HEK293 (cell line): ENCODE results near the gene DNAJB5.
A peak's percentile ranks its signal among the peaks of the same experiment; 100 is the strongest.
"Not testable (repeated sequence)": the region's sequence is repeated elsewhere in the genome, so short reads cannot be mapped to it uniquely, and the experiment has no call there.

Experiments used
- CTCF ChIA-PET: fragments of 350-600 bp; formaldehyde crosslinking; extraction: SDS; loops from one replicate; lab custom pipeline; 2021; ENCODE audit warnings: antibody characterized with exemption; lab: Yijun Ruan, JAX
- POLR2A ChIA-PET: fragments of 300-600 bp; formaldehyde crosslinking; extraction: SDS; loops from one replicate; lab custom pipeline; 2020; ENCODE audit warnings: antibody characterized with exemption, inconsistent platforms; lab: Yijun Ruan, JAX
- H3K27ac ChIP-seq: fragments of 200-500 bp; sonication (Bioruptor generic); 2 replicates; pipeline ENCODE4 v1.5.1; 2014; ENCODE audit warnings: low read depth, low read length, control low read depth, inconsistent platforms; ENCODE audit errors: extremely low read depth
- H3K36me3 ChIP-seq, 2 experiments: fragments of 200-500 bp in 1 of 2; sonication (Bioruptor generic) in 1 of 2; 1 replicate in 1 of 2; 2 replicates in 1 of 2; pipeline ENCODE4 v1.5.1; 2014 to 2017; ENCODE audit warnings: inconsistent platforms in 2 of 2, low read length in 2 of 2; ENCODE audit not compliant: control insufficient read depth in 2 of 2, insufficient read depth in 1 of 2
- H3K4me1 ChIP-seq: fragments of 200-500 bp; sonication (Bioruptor generic); 2 replicates; pipeline ENCODE4 v1.5.1; 2014; ENCODE audit warnings: mild to moderate bottlenecking, low read length, inconsistent platforms; ENCODE audit not compliant: control insufficient read depth, insufficient read depth
- H3K4me3 ChIP-seq: 2 replicates; pipeline ENCODE4 v1.5.1; 2011; ENCODE audit warnings: low read depth, mild to moderate bottlenecking, control low read depth, low read length, moderate library complexity
- H3K9me3 ChIP-seq: fragments of 200-500 bp; sonication (Bioruptor generic); 2 replicates; pipeline ENCODE4 v1.5.1; 2014; ENCODE audit warnings: low read depth, low read length, inconsistent platforms; ENCODE audit not compliant: control insufficient read depth, insufficient read depth
- MYNN ChIP-seq: fragments of 450-650 bp; formaldehyde crosslinking; IDR thresholded peaks from 2 replicates; pipeline ENCODE4 v1.5.1; 2016; ENCODE audit warnings: missing biosample characterization, missing genetic modification characterization, borderline replicate concordance
- SETDB1 ChIP-seq: IDR thresholded peaks from one replicate; pipeline ENCODE4 v1.6.1; 2017; ENCODE audit warnings: mild to moderate bottlenecking, low read length, moderate library complexity, mixed read lengths; ENCODE audit not compliant: insufficient read length
- TRIM28 ChIP-seq: IDR thresholded peaks from 2 replicates; pipeline ENCODE4 v1.6.1; 2011; ENCODE audit warnings: low read length, control low read depth, borderline replicate concordance
- ZNF184 ChIP-seq: fragments of 450-650 bp; IDR thresholded peaks from 2 replicates; pipeline ENCODE4 v1.5.1; 2018; ENCODE audit warnings: missing biosample characterization, mild to moderate bottlenecking, missing genetic modification characterization
- ZNF2 ChIP-seq: fragments of 450-650 bp; formaldehyde crosslinking; IDR thresholded peaks from 2 replicates; pipeline ENCODE4 v1.5.1; 2016; ENCODE audit warnings: missing biosample characterization, missing genetic modification characterization
- ZNF416 ChIP-seq: fragments of 450-650 bp; formaldehyde crosslinking; IDR thresholded peaks from 2 replicates; pipeline ENCODE4 v1.5.1; 2016; ENCODE audit warnings: missing biosample characterization, missing genetic modification characterization
- ZNF501 ChIP-seq: fragments of 450-650 bp; formaldehyde crosslinking; IDR thresholded peaks from 2 replicates; pipeline ENCODE4 v1.5.1; 2016; ENCODE audit warnings: missing biosample characterization, missing genetic modification characterization
- ZNF791 ChIP-seq: fragments of 450-650 bp; formaldehyde crosslinking; IDR thresholded peaks from 2 replicates; pipeline ENCODE4 v1.5.1; 2016; ENCODE audit warnings: missing biosample characterization, missing genetic modification characterization
- TF ChIP-seq, protein P1 (sequence below): fragments of 450-650 bp; formaldehyde crosslinking; conservative IDR thresholded peaks from 2 replicates; pipeline ENCODE4 v1.5.1; 2016; ENCODE audit warnings: low read depth, missing biosample characterization, missing genetic modification characterization
- TF ChIP-seq, protein P2 (sequence below): fragments of 450-650 bp; formaldehyde crosslinking; IDR thresholded peaks from 2 replicates; pipeline ENCODE4 v1.5.1; 2016; ENCODE audit warnings: missing biosample characterization, missing genetic modification characterization
- TF ChIP-seq, protein P3 (sequence below): fragments of 450-650 bp; formaldehyde crosslinking; IDR thresholded peaks from 2 replicates; pipeline ENCODE4 v1.5.1; 2017; ENCODE audit warnings: missing biosample characterization, missing genetic modification characterization
- TF ChIP-seq, protein P4 (sequence below): fragments of 450-650 bp; formaldehyde crosslinking; IDR thresholded peaks from 2 replicates; pipeline ENCODE4 v1.5.1; 2016; ENCODE audit warnings: missing biosample characterization, missing genetic modification characterization
- TF ChIP-seq, protein P5 (sequence below): fragments of 450-650 bp; formaldehyde crosslinking; IDR thresholded peaks from 2 replicates; pipeline ENCODE4 v1.5.1; 2016; ENCODE audit warnings: missing biosample characterization, missing genetic modification characterization

The DNAJB5 gene

DNA sequence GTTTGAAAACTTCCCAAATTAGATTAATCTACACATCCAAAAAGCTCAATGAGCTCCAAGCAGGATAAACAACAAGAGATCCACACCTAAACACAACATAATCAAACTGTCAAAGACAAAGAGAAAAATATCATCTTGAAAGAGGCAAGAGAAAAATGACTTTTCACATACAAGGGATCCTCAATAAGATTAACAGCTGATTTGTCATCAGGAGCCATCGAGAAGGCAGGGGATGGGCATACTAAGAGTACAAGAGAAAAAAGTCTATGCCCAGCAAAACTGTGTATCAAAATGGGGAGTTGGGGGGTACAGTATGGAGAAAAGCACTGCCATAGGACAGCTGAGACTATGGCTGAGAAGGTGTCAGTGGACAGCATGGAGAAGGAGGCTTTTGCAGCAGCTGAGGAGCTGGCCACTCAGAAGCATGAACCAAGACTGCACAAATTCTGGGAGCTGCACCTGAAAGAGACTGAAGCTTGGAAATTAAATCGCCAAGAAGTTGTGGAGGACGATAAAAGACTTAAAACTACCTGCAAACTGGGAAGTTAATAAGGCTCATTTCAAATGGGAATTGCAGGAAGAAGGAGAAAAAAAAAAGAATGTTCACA, 20.9 kb downstream of the DNAJB5 start:
- TF ChIP-seq, protein P1, sequence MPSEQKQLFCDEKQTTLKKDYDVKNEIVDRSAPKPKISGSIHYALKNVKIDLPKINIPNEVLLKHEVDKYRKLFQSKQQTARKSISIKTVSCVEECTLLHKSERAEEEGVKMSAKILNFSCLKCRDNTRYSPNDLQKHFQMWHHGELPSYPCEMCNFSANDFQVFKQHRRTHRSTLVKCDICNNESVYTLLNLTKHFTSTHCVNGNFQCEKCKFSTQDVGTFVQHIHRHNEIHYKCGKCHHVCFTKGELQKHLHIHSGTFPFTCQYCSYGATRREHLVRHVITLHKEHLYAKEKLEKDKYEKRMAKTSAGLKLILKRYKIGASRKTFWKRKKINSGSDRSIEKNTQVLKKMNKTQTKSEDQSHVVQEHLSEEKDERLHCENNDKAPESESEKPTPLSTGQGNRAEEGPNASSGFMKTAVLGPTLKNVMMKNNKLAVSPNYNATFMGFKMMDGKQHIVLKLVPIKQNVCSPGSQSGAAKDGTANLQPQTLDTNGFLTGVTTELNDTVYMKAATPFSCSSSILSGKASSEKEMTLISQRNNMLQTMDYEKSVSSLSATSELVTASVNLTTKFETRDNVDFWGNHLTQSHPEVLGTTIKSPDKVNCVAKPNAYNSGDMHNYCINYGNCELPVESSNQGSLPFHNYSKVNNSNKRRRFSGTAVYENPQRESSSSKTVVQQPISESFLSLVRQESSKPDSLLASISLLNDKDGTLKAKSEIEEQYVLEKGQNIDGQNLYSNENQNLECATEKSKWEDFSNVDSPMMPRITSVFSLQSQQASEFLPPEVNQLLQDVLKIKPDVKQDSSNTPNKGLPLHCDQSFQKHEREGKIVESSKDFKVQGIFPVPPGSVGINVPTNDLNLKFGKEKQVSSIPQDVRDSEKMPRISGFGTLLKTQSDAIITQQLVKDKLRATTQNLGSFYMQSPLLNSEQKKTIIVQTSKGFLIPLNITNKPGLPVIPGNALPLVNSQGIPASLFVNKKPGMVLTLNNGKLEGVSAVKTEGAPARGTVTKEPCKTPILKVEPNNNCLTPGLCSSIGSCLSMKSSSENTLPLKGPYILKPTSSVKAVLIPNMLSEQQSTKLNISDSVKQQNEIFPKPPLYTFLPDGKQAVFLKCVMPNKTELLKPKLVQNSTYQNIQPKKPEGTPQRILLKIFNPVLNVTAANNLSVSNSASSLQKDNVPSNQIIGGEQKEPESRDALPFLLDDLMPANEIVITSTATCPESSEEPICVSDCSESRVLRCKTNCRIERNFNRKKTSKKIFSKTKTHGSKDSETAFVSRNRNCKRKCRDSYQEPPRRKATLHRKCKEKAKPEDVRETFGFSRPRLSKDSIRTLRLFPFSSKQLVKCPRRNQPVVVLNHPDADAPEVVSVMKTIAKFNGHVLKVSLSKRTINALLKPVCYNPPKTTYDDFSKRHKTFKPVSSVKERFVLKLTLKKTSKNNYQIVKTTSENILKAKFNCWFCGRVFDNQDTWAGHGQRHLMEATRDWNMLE (tag by site-specific recombination), result no peak
- TF ChIP-seq, protein P2, sequence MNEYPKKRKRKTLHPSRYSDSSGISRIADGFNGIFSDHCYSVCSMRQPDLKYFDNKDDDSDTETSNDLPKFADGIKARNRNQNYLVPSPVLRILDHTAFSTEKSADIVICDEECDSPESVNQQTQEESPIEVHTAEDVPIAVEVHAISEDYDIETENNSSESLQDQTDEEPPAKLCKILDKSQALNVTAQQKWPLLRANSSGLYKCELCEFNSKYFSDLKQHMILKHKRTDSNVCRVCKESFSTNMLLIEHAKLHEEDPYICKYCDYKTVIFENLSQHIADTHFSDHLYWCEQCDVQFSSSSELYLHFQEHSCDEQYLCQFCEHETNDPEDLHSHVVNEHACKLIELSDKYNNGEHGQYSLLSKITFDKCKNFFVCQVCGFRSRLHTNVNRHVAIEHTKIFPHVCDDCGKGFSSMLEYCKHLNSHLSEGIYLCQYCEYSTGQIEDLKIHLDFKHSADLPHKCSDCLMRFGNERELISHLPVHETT (tag by site-specific recombination), result no peak
- TF ChIP-seq ZNF791 (peak; percentile 99), TRIM28 (peak; percentile 97), SETDB1 (peak; percentile 95), ZNF501 (tag by site-specific recombination) (no peak)
- TF ChIP-seq, protein P3, sequence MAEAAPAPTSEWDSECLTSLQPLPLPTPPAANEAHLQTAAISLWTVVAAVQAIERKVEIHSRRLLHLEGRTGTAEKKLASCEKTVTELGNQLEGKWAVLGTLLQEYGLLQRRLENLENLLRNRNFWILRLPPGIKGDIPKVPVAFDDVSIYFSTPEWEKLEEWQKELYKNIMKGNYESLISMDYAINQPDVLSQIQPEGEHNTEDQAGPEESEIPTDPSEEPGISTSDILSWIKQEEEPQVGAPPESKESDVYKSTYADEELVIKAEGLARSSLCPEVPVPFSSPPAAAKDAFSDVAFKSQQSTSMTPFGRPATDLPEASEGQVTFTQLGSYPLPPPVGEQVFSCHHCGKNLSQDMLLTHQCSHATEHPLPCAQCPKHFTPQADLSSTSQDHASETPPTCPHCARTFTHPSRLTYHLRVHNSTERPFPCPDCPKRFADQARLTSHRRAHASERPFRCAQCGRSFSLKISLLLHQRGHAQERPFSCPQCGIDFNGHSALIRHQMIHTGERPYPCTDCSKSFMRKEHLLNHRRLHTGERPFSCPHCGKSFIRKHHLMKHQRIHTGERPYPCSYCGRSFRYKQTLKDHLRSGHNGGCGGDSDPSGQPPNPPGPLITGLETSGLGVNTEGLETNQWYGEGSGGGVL (tag by site-specific recombination), result no peak
- ChIA-PET CTCF (interaction anchor here (0.7 to 1.3 kb wide), 2 partner anchors 16 to 111 kb away, joined by 3 to 4 read pairs; no protein-coding TSS in a partner anchor), POLR2A (no interaction called here)
- no peaks in the 10 kb centered on the region for H3K9me3 ChIP-seq
- no peaks in the 10 kb centered on the region for H3K36me3 ChIP-seq
- H3K27ac ChIP-seq, result no peak overlapping the region
- H3K4me1 ChIP-seq, result no peaks in the 10 kb centered on the region
- no peak overlapping the region for H3K4me3 ChIP-seq

DNA sequence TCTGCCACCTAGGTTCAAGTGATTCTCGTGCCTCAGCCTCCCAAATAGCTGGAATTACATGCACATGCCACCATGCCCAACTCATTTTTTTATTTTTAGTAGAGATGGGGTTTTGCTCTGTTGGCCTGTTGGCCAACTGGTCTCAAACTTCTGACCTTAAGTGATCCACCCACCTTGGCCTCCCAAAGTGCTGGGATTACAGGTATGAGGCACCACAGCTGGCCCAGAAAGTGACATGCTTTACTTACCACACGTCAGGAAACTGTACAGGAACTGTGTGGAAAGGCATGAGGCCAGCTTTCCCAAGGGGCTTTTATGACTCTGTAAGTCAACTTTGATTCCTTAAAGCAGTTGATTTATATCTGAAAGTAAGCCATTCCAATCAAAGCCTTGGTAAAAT, 25.0 kb downstream of the DNAJB5 start:
- Histone ChIP-seq H3K9me3 (no peaks in the 10 kb centered on the region), H3K4me3 (no peak overlapping the region), H3K4me1 (no peaks in the 10 kb centered on the region), H3K27ac (no peak overlapping the region), H3K36me3 (no peaks in the 10 kb centered on the region)
- POLR2A ChIA-PET, result no interaction called here
- CTCF ChIA-PET, result interaction anchor here (0.8 to 1.0 kb wide), 2 partner anchors 12 to 101 kb away, joined by 3 read pairs; partner anchors contain the start of gene ATOSB
- TF ChIP-seq, protein P4, sequence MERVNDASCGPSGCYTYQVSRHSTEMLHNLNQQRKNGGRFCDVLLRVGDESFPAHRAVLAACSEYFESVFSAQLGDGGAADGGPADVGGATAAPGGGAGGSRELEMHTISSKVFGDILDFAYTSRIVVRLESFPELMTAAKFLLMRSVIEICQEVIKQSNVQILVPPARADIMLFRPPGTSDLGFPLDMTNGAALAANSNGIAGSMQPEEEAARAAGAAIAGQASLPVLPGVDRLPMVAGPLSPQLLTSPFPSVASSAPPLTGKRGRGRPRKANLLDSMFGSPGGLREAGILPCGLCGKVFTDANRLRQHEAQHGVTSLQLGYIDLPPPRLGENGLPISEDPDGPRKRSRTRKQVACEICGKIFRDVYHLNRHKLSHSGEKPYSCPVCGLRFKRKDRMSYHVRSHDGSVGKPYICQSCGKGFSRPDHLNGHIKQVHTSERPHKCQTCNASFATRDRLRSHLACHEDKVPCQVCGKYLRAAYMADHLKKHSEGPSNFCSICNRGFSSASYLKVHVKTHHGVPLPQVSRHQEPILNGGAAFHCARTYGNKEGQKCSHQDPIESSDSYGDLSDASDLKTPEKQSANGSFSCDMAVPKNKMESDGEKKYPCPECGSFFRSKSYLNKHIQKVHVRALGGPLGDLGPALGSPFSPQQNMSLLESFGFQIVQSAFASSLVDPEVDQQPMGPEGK (tag by site-specific recombination), result no peak
- TF ChIP-seq ZNF2 (no peak), MYNN (no peak), ZNF416 (tag by site-specific recombination) (no peak), ZNF184 (no peak)
- TF ChIP-seq, protein P5, sequence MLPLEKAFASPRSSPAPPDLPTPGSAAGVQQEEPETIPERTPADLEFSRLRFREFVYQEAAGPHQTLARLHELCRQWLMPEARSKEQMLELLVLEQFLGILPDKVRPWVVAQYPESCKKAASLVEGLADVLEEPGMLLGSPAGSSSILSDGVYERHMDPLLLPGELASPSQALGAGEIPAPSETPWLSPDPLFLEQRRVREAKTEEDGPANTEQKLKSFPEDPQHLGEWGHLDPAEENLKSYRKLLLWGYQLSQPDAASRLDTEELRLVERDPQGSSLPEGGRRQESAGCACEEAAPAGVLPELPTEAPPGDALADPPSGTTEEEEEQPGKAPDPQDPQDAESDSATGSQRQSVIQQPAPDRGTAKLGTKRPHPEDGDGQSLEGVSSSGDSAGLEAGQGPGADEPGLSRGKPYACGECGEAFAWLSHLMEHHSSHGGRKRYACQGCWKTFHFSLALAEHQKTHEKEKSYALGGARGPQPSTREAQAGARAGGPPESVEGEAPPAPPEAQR, result no peak

DNA sequence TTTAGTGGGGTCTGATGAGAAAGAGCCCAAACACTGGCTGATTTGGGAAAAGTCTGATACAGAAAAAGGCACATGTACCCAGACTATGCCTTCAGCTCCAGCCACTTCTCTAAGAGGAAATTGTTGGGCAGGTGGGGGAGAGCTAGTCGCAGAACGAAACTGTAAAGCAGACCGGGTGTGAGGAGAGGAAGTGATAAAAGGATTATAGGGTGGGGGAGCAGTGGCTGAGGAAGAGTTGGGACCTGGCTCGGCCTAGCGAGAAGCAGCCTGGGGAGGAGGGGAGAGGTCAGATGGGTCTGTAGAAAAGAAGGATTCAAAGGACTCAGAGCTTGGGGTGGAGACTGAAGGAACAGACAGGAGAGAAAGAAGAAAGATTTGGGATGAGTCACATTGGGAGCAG, 33.9 kb downstream of the DNAJB5 start:
- H3K9me3 ChIP-seq, CTCF ChIA-PET, H3K4me3 ChIP-seq, POLR2A ChIA-PET, H3K4me1 ChIP-seq, H3K36me3 ChIP-seq, H3K27ac ChIP-seq: not testable (repeated sequence)
